ENCODE measurements around the gene TMEM116. TPM values are rescaled to one million over a fixed set of nuclear protein-coding genes. Genes with fewer than 3 reads are reported as not detected.
"Not testable (repeated sequence)": the region's sequence is repeated elsewhere in the genome, so short reads cannot be mapped to it uniquely, and the experiment has no call there.

The TMEM116 gene
- total RNA-seq, 1 donor from 2014 or later, result 11.4 TPM

DNA sequence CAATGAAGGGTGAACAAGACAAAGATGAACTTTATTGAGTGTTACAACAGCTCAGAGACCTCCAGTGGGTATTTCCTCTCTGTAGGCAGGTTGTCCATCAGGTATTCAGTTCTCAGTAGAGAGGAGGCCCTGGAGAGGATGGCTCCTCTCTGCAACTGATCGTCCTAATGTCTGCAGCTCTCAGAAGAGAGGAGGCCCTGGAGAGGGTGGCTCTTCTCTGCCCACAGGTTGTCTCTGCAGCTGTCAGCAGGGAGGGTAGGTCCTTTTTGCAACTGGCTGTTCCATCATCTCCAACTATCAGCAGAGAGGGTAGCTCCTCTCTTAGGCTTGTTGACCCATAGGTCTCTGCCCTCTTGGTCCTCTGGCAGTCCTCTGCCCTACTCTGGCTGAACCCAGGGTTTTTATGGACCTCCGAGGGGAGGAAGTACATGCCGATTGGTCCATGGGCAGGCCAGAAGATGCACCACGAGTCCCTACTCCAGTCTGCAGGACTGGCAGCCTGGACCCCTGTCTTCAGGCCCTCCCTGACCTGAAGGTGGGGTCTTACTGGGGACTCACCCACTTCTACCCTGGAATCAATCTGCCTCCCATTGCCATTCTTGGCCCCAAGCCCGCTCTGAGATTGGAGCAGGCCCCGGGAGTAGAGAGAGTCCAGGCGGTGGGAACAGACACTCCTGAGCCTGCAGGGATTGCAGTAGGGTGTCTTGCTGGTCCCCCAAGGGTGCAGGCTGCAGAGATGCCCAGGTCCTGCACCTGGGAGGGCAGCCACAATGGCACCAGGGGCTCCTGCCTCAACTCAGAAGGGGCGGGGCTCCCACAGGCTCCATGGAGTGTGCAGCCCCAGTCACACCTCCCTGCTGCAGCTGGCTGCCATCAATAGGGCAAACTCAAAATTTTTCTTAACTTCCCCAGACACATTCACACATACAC is 2.3 kb downstream of the TMEM116 start:
- DNase-seq (ENCODE audit: low read depth), result no peak

DNA sequence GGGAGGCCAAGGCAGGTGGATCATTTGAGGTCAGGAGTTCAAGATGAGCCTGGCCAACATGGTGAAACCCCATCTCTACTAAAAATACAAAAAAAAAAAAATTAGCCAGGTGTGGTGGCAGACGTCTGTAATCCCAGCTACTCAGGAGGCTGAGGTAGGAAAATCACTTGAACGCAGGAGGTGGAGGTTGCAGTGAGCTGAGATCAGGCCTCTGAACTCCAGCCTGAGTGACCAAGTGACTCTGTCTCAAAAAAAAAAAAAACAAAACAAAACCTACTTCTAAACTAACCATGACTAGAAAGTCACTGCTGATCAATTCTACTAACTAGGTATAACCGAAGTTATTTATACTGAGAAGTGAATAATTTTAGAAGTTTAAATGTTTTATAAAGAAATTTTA is 3.4 kb downstream of the TMEM116 start:
- not testable (repeated sequence) for DNase-seq (ENCODE audit: low read depth)

DNA sequence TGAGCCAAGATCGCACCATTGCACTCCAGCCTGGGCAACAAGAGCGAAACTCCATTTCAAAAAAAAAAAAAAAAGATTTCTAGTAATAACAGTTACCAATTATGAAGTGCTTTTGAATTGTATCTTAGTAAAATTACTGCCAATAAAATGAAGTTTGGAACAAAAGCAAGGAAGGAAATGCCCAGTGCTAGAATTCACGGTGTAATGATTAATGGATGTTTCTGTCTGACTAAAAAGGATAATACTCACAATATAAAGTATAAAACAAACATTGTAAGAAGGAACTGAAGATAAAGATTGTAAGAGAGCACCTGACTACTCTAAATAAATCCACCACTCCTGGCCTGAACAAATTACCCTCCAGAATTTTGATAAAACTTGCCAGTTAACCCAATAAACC is 4.0 kb downstream of the TMEM116 start:
- DNase-seq (ENCODE audit: low read depth), result no peak

DNA sequence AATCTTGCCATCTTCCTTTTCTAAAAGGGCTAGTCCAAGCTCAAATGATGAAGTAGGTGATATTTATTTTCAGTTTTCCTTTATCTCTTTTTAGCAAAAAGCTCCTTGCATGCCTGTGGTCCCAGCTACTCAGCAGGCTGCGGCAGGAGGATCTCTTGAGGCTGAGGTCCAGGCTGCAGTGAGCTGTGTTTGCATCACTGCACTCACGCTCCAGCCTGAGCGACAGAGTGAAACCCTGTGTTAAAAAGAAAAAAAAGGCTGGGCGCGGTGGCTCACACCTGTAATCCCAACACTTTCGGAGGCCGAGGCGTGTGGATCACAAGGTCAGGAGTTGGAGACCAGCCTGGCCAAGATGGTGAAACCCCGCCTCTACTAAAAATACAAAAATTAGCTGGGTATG is 5.0 kb downstream of the TMEM116 start:
- no peak for DNase-seq (ENCODE audit: low read depth)

DNA sequence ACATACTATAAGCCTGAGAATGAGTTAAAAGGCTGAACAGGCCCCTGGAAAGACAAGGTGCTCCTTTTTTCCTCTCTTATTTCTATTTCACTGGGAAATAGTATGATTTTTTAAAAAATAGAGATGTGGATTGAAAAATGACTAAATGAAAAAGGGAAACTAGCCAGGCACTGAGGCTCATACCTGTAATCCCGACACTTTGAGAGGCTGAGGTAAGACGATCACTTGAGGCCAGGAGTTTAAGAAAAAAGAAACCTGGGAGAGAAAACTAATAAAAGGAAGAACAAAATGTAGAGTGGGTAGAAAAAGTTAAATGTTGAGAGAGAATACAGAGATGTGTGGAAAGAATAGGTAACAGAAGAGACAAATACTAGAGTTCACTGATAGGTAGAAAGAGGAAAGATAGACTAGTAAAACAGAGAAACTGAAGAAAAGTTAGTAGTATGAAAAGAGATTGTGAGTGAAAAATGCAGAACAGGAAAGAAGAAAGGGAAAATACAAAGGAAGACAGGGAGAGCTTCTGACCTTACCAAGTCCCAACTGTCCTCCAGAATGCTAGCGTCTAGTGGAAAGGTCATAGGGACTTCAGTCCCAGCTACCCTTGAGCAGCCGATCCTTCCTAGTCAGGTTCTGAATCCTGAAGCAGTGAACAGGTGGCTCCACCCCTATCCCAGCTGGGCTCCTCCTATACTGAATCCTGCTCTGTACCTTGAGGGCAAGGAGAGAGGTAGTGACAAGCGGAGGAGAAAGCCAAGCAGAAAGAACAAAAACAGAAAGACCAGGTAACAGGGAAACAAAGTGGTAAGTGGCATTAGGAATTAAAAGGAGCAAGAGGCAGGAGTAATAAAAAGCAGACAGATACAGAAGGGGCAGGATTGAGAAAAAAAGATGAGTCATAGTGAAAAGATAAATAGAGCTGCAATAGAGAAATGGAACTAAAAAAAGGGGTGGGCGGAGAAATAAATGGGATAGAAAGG is 7.3 kb downstream of the TMEM116 start:
- no peak for DNase-seq (ENCODE audit: low read depth)

DNA sequence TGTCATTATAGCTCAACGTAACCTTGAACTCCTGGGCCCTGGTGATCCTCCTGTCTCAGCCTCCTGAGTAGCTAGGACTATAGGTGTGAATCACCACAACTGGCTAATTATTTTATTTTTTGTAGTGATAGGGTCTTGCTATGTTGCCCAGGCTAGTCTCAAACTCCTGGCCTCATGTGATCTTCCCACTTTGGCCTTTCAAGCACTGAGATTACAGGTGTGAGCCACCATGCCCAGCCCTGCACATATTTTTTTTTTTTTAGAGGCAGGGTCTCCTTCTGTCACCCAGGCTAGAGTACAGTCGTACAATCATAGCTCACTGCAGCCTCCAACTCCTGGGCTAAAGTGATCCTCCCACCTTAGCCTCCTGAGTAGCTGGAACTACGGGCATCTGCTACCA is 8.9 kb downstream of the TMEM116 start:
- DNase-seq (ENCODE audit: low read depth), result no peak

DNA sequence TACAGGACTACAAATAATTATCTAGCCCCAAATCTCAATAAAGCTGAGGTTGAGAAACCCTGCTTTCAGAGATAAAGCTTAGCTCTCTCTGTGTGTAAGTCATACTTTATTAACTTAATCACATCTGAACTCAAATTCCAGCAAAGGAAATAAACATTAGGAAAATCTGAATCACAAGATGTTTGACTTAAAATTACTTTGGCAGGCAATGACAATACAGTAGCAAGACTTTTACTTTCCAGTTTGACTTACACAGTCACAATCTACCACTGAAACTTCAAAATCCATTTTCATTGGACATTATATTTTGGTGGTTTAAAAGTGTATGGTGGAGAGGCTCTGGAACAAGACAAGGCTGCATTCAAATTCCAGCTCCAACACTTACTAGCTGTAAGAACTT is 11.4 kb downstream of the TMEM116 start:
- no peak for DNase-seq (ENCODE audit: low read depth)

DNA sequence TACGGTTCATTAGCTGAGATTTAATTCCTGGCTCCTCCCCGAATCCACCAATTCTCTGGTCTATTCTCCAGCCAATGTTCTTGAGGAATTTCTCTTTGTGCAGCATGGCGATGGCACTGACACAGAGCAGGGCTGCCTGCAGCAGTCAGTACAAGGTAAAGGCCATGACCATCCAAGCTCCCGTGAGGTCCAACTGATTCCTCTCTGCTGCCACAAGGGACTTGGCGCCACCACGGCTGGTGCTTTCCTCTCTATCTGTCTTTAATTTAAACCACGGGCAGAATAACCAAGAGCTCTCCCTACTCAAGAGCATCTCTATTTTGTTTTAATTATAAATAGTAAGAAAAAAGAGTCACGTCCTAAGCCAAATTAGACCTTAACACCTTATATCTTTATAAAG is 12.1 kb downstream of the TMEM116 start:
- DNase-seq (ENCODE audit: low read depth), result no peak

DNA sequence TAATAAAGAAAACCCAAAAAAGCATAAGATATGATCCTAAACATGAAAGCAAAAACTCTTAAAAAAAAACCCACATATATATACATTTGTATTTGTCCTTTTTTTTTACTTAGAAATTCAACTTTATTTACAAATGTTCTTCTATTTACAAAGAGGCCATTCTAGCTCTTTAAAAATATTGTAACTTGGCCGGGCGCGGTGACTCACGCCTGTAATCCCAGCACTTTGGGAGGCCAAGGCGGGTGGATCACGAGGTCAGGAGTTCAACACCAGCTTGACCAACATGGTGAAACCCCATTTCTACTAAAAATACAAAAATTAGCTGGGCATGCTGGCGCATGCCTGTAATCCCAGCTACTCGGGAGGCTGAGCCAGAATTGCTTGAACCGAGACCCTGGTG is 13.8 kb downstream of the TMEM116 start:
- not testable (repeated sequence) for DNase-seq (ENCODE audit: low read depth)

DNA sequence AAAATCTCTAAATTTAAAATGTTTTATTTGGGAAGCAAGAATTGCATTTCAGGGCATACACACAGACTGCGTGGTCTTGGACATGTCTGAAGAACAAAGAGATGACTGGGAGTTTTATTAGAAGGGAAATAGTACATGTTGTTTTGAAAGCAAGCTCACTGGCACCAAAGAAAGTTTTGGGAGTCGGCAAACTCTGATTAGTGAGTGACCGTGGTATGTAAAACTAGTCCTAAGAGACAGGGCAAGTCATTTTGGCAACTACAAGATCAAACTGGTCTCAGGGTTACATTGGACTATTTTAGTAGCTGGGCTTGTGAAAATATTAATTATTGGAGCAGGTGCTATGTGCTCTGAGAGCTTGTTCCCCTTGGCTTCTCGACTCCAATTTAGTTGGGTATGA is 14.9 kb downstream of the TMEM116 start:
- DNase-seq (ENCODE audit: low read depth), result no peak

DNA sequence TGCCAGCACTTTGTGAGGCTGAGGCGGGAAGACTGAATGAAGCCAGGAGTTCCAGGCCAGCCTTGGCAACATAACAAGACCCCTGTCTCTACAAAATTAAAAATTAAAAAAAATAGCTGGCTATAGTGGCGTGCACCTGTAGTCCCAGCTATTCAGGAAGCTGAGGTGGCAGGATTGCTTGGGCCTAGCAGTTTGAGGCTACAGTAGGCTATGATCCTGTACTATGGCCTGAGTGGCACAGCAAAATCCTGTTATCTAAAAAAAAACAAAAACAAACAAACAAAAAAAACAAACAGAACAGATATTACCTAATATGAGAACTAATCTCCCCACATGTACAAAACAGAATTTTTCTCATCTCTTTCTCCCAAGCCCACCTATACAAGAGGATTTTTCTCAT is 15.7 kb downstream of the TMEM116 start:
- no peak for DNase-seq (ENCODE audit: low read depth)

DNA sequence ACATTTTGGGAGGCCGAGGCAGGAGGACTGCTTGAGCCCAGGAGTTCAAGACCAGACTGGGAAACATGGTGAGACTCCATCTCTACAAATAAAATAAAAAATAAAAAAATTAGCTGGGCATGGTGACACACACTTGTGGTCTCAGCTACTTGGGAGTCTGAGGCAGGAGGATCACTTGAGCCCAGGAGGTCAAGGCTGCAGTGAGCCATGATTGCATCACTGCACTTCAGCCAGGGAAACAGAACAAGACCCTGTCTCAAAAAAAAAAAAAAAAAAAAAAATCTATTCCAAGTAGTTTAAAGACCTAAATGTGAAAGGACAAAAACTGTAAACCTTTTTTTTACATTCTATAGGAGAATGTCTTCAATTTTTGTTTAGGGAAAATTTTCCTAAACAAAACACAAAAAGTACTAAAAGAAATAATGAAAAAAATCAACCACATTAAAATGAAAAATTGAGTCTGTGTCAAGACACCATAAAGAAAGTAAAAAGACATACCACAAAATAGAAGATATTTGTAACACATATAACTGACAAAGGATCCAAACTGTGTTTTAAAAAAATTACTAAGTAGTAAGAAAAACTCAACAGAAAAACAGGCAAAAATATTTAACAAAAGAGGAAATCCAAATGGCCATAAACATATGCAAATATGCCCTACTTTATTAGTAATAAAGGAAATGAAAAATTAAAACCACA is 17.0 kb downstream of the TMEM116 start:
- DNase-seq (ENCODE audit: low read depth), result no peak

DNA sequence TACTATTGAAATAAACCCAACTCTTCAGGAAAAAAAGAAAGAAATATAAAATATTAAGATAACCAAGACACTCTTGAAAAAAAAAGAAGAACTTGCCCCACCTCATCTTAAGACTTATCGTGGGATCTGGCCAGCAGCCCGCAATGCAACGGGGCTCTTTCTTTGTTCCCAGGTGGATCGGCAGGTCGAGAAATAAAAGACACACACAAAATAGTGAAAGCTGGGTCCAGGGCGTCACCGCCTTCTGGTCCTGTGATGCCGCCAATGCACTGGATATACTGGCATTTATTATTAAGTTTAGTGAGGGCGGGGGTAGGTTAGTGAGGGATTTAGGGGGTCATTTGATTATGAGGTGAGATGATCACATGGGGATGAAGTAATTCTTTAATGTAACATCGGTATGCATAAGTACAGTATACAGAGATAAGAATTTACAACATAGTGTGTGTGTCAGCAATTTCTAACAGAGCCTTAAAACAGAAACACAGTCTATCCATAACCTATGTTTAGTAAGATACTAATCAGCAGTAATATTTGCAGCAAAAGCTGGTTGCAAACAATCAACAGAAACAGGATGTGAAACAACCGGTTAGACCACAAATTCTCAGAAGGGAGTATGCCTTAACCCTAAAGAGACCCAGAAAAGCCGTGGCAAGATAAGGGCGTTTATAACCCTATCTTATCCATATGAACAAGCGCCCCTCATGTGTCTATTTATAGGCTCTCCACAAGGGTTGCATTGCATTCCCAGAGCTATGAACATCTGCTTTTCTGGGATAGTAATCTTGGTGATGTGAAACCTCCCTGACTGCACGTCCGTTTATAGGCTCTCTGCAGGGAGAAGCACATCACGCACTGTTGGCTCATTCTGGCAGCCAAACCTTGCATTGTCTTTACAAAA is 18.5 kb downstream of the TMEM116 start:
- DNase-seq (ENCODE audit: low read depth), result not testable (repeated sequence)

DNA sequence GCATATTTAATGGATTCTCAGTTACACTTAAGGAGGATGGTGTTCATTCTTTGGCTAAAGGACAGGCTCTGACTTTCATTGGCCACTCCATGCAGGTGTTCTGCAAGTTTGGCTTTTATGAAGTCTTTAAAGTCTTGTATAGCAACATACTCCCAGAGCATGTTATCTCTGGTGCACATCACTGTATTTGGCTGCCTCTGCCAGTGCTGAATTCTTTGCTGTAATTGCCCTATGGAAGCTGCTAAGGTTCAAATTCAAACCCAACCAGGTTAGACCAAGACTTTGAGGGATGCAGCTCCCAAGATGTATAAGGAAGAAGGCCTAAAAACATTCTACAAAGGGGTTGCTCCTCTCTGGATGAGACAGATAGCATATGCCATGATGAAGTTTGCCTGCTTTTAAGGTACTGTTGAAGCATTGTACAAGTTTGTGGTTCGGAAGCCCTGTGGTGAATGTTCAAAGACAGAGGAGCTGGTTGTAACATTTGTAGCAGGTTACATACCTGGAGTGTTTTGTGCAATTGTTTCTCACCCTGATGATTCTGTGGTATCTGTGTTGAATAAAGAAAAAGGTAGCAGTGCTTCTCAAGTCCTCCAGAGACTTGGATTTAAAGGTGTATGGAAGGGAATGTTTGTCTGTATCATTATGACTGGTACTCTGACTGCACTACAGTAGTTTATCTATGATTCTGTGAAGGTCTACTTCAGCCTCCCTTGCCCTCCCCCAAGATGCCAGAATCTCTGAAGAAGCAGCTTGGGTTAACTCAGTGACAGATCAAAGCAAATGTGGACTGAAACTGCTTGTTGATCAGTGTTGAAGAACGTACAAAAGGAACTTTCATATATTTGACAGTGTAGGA is 19.4 kb downstream of the TMEM116 start:
- no peak for DNase-seq (ENCODE audit: low read depth)

DNA sequence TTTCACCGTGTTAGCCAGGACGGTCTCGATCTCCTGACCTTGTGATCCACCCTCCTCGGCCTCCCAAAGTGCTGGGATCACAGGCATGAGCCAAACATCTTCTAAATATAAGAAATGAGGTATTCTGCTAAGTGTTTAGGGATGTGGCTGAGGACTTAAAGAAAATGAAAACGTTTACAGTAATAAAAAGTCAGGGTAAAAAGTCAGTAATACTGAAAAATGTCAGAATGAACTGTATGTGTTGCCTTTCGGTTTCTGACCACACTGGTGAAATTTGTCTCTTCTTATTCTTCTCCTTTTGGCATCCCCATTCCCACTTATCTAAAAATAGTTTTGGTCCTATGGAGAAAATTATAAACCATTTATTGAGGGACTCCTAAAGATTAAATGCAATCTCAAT is 20.5 kb downstream of the TMEM116 start:
- DNase-seq (ENCODE audit: low read depth), result no peak

DNA sequence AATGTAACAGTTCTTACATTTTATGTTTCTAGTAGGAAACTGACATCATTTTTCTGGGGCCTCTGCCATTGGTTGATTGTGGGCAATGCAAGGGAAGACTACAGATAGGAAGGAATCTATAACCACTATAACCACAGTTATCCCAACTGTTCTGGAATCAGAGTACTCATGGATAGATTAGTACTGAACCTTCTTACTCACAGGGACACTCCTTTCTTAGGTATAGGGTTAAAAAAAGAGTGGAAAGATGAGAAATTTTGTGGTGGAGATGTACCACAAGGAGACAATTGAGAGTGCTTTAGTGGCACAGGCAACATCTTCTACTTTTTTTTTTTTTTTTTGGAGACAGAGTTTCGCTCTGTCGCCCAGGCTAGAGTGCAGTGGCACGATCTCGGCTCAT is 21.0 kb downstream of the TMEM116 start:
- DNase-seq (ENCODE audit: low read depth), result peak; percentile 44

DNA sequence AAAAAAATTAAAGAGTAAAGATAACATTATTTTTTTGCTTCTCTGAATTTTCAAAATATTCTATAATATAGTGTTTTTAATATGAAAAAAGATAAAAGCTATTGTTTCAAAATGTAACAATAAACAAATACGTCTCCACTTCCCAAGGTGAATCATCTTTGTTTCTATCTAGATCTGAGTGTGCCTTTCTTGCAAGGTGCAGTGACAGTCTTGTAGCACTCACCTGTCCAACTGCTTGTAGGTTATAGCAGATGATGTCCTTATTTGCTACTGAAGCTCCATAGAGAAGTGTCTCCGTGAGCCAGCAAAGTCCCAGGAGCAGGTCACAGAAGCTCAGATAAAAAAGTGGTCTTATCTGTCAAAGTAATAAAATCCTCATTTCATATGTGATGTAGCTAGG is 21.4 kb downstream of the TMEM116 start:
- no peak for DNase-seq (ENCODE audit: low read depth)

DNA sequence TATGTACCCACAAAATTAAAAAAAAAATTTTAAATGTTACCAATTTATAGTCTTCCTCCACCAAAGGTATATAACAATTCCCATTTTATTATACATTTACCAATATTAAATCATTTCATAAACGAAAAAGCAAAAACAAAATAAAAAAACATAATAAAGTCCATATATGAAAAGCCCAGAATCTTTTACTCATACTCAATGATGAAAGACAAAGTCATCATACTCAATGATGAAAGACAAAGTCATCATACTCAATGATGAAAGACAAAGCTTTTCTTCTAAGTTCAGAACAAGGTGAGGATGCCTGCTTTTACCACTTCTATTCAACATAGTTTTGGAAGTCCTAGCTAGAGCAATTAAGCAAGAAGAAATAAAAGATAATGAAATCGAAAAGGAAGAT is 28.1 kb downstream of the TMEM116 start:
- DNase-seq (ENCODE audit: low read depth), result no peak

DNA sequence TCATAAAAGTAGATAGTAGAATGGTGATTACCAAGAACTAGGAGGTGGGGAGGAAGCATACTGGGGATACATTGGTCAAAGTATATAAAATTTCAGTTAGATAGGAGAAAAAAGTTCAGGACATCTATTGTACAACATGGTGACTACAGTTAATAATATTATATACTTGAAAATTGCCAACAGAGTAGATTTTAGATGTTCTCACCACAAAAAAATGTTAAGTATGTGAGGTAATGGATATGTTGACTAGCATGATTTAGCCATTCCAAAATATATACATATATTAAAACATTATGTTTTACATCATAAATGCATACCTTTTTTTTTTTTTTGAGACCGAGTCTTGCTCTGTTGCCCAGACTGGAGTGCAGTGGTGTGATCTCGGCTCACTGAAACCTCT is 31.0 kb downstream of the TMEM116 start:
- no peak for DNase-seq (ENCODE audit: low read depth)

All from myocyte (in vitro differentiated cells).